LNCAP (cell line): Measurements from ENCODE around the gene TREML1.

Source experiments
- TF ChIP-seq, protein P1 (sequence below): fragments of 450-650 bp; IDR thresholded peaks from 2 replicates; pipeline ENCODE4 v1.5.1; 2017; ENCODE audit warnings: mild to moderate bottlenecking

Gene TREML1, protein sequence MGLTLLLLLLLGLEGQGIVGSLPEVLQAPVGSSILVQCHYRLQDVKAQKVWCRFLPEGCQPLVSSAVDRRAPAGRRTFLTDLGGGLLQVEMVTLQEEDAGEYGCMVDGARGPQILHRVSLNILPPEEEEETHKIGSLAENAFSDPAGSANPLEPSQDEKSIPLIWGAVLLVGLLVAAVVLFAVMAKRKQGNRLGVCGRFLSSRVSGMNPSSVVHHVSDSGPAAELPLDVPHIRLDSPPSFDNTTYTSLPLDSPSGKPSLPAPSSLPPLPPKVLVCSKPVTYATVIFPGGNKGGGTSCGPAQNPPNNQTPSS

DNA sequence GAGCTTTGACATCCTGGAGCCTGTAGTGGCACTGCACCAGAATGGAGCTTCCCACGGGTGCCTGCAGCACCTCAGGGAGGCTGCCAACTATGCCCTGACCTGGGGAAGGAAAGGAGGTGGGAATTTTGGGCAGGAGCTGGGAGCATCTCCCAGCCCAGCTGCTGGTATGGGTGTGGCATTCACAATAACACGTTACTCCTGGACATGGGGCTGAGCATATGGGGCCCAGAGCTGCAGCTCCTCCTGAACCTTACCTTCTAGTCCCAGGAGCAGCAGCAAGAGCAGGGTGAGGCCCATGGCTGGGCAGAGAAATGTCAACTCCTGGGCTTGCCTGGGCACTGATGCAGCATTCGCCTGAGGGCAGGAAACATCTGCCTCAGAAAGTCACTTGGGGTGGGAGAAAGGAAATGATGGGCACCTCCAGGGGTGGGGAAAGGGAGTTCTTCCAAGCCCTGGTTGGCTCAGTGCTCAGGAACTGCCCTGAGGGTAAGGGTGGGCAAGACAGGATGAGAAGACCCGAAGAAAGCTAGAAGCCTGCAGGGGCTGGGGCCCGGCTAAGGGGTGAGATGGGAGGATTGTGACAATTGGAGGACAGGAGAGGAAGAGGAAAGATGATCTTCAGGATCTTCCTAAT lies at the start of gene TREML1:
Gene TREML1 (minus strand): TSS at position 356 of the 634 bp plus-strand sequence. CDS start 59 bp downstream, at position 297.
- TF ChIP-seq, protein P1, sequence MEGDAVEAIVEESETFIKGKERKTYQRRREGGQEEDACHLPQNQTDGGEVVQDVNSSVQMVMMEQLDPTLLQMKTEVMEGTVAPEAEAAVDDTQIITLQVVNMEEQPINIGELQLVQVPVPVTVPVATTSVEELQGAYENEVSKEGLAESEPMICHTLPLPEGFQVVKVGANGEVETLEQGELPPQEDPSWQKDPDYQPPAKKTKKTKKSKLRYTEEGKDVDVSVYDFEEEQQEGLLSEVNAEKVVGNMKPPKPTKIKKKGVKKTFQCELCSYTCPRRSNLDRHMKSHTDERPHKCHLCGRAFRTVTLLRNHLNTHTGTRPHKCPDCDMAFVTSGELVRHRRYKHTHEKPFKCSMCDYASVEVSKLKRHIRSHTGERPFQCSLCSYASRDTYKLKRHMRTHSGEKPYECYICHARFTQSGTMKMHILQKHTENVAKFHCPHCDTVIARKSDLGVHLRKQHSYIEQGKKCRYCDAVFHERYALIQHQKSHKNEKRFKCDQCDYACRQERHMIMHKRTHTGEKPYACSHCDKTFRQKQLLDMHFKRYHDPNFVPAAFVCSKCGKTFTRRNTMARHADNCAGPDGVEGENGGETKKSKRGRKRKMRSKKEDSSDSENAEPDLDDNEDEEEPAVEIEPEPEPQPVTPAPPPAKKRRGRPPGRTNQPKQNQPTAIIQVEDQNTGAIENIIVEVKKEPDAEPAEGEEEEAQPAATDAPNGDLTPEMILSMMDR = no peak

DNA sequence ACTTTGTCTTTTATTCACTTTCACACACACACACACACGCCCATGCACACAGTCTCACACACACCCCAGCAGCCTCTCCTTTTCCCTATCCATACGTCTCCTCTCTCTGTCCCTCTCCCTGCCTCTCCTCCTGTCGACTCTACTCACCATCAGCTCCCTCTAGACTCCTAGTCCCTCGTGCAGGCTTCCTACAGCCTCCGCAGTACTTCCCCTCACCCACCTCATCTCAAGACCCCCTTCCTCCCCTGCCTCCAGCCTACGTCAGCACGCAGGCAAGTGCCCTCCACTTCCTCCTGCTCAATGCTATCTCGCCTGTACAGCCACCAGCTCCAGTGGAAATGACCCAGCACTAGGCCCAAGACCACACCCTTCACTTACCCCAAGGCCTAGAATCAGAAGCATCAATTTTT lies 47.6 kb upstream of the TREML1 start:
- TF ChIP-seq, protein P1 = no peak

DNA sequence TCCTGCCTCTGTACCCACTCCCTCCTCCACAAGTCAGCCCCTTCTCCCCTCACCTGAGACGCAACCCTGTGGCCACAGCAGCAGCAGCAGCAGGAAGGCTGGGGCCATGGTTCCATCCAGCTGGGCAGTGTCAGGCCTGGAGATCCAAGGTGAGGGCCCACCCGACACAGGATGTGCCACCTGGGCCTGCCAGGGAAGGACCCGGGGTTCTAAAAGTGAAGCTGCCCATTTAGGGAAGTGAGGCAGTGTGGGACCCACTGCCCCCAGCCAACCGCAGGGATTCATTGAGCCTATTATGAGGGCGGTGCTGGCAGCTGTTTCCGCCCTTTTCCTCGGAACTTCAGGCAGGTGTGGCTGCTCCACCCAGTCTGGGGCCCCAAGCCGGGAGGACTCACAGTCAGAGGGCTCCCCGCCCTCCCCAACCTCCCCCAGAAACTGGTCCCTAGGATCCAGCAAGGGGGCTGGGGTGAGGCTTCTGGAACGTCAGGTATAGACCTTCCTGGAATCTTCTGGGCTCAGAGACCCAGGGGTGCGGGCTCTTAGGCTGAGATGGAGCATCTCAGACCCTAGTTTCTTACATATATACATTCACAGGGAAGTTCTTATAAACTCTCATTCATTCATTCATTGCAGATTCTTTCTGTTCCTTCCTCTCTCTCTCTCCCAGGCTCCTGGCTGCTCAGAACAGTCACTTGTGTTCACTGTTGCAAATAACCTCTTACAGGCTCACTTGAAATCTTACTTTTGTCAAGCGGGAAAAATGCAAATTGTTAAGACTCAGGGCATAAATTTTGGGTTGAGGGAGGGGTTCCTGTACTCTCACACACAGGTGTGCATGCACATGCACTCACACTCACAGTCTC lies 47.0 kb upstream of the TREML1 start, which contains the start of gene TREML2:
Gene TREML2 (minus strand): TSS at position 249 of the 863 bp plus-strand sequence. CDS start 141 bp downstream, at position 108.
- TF ChIP-seq, protein P1 = no peak

DNA sequence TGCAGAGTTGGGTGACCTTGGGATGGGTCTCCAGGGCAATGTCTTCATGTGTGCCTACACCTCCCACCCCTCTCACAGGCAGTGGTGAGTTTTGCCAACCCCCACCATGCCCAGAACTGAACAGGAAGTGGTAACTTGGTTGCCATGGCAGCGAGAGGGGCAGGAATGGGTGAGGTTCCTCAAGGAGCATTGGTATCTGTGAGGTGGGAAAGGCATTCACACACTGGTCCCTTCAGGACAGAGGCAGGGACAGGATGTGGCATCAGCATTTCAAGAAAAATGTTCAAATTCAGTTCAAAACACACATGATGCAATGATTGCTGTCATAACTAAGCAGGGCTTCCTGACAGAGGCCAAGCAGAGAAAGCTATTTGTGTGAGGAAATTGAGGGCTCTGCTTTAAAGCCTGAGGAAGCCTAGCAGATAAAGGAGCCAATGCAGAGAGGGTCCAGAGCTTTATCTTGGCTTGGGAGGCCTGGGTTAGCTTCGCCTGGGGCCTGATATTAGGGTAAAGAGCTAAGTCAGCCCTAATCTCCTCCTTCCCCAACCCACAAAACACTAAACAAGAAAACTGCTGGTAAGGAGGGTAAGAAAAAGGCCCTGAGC lies 46.3 kb upstream of the TREML1 start:
- TF ChIP-seq, protein P1 = no peak

DNA sequence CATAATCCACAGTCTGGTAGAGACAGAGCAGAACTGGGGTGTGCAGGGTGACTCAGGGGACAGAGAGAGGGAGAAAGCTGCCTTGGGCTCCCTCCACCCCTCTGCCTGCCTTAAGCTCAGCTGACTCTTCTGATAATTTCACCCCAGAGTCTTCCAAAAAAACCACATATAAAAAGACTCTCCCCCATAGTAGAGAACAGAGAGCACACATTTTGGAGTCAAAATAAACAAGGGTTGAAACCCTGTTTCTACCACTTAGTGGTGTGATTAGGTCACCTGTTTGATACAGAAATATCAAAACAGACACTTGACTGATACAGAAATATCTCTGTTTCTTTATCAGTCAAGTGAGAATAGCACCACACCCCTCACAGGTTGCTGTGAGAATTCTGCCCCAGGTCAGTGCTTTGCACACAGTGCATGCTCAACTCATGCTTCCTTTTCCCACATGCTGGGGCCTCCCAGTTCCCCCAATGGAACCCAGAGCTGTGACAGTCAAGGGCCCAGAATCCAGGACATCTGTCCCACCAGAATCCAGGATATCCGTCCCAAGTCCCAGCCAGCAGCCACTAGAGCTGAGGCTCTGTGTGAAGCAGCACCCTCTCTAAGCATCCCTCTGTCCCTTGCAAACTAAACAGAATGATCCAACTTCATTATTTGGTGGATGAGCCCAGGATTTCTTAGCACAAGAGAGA lies 45.6 kb upstream of the TREML1 start:
- TF ChIP-seq, protein P1 = no peak

DNA sequence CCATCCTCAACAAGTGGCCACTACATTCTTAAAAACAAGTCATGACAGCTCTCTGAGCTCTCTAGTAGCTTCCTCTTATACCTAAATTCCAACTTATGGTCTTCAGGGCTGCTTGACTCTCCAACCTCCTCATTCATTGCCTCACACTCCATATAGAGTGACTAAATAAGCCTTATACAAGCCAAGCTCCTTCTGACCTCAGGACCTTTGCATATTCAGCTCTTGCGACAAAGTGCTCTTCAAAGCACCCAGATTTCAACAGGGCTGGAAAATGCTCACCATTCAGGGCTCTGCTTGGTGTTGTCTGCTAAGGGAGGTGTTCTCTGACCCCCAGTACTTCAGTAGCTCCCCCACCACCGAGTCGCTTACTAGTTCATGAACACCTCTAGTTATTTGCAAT lies 43.1 kb upstream of the TREML1 start:
- TF ChIP-seq, protein P1 = no peak
